ENCODE data around the gene SNAP47. TPM values are rescaled to one million over a fixed set of nuclear protein-coding genes. Genes with fewer than 3 reads are reported as not detected.

SNAP47 gene
- total and polyA plus RNA-seq, 2 donors (not counting 3 experiments of a cell fraction or from before 2014, with no cell fraction given) = 24.0 to 32.7 TPM

DNA sequence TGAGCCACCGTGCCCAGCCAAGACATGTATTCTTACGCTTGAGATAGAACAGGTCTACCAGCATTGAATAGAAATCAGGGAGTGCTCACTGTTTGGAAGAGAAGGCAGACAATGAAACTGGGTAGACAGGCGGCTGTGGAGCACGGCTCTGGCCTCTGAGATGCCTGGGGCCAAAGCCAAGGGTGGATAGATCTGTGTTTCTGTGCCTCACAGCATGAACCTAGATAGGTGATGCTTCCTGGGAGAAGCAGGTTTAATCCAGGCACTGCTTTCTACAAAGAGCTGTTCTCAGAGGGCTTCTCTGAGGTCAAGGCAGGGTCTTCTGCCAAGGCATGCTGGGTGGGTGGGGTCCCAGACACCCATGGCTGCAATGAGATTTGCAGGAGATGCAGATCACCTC, 55.6 kb downstream of the SNAP47 start:
- FAIRE-seq (no peak), DNase-seq (ENCODE audit: low read depth, low spot score) (no peak)
- Histone ChIP-seq H2AFZ (ENCODE audit: low read depth, low read length) (no peak overlapping the region), H3K36me3 (ENCODE audit: control insufficient read depth in 2 of 2, extremely low read depth in 1 of 2, insufficient read depth in 2 of 2, low read length in 2 of 2) (no peaks in the 10 kb centered on the region), H3K27ac (ENCODE audit: insufficient read depth, low read depth, low read length) (no peak overlapping the region), H3K27me3 (ENCODE audit: control insufficient read depth in 2 of 2, insufficient read depth in 2 of 2, low read length in 2 of 2) (no peaks in the 10 kb centered on the region), H4K20me1 (replicated peaks; ENCODE audit: control insufficient read depth, extremely low read depth, insufficient read depth, low read length) (no peaks in the 10 kb centered on the region), H3K4me1 (ENCODE audit: control insufficient read depth, extremely low read depth, insufficient read depth, low read length) (peaks cover 9% of the 10 kb centered on the region), H3K79me2 (ENCODE audit: control insufficient read depth, insufficient read depth, low read length) (no peaks in the 10 kb centered on the region), H3K9me1 (replicated peaks; ENCODE audit: control insufficient read depth, extremely low read depth, insufficient read depth, low read length) (no peaks in the 10 kb centered on the region), H3K9ac (replicated peaks; ENCODE audit: extremely low read depth, insufficient read depth, low read length) (no peak overlapping the region), H3K9me3 (replicated peaks; ENCODE audit: control insufficient read depth, insufficient read depth, low read length) (no peaks in the 10 kb centered on the region), H3K4me2 (ENCODE audit: insufficient read depth, low read length) (no peak overlapping the region), H3K4me3 (replicated peaks in 1 of 3; ENCODE audit: insufficient read depth in 1 of 3, low read depth in 1 of 3, low read length in 3 of 3) (no peak overlapping the region)
- CTCF ChIA-PET = no interaction called here
- TF ChIP-seq POLR2AphosphoS5 (IDR thresholded peaks at IDR 0.05; ENCODE audit: insufficient read depth, low read depth, low read length) = no peak
- TF ChIP-seq GATA2 (IDR thresholded peaks at IDR 0.05; ENCODE audit: insufficient read depth, insufficient read length, low read depth, low read length) = no peak
- no peak for TF ChIP-seq FOS (IDR thresholded peaks at IDR 0.05; ENCODE audit: borderline replicate concordance, insufficient read depth, low read length)
- TF ChIP-seq EZH2 (IDR thresholded peaks at IDR 0.05; ENCODE audit: borderline replicate concordance, low read depth, low read length, severe bottlenecking) = no peak
- TF ChIP-seq, protein P1, sequence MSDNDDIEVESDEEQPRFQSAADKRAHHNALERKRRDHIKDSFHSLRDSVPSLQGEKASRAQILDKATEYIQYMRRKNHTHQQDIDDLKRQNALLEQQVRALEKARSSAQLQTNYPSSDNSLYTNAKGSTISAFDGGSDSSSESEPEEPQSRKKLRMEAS (IDR thresholded peaks at IDR 0.05; ENCODE audit: insufficient read depth, insufficient read length) = no peak
- TF ChIP-seq POLR2A (IDR thresholded peaks at IDR 0.05; ENCODE audit: low read depth, low read length) = no peak
- TF ChIP-seq JUN (IDR thresholded peaks at IDR 0.05; ENCODE audit: borderline replicate concordance, insufficient read depth, insufficient read length, low read depth) = no peak
- BruUV-seq (replicated peaks) = no TSS peak
- POLR2A ChIA-PET = no interaction called here
- dilution Hi-C loops (cut with MboI; ENCODE audit: extremely low pct_ligation_motif_present, low sequenced_read_pairs) (no loop called here), intact Hi-C loops (cut with micrococcal nuclease) (no loop called here)

DNA sequence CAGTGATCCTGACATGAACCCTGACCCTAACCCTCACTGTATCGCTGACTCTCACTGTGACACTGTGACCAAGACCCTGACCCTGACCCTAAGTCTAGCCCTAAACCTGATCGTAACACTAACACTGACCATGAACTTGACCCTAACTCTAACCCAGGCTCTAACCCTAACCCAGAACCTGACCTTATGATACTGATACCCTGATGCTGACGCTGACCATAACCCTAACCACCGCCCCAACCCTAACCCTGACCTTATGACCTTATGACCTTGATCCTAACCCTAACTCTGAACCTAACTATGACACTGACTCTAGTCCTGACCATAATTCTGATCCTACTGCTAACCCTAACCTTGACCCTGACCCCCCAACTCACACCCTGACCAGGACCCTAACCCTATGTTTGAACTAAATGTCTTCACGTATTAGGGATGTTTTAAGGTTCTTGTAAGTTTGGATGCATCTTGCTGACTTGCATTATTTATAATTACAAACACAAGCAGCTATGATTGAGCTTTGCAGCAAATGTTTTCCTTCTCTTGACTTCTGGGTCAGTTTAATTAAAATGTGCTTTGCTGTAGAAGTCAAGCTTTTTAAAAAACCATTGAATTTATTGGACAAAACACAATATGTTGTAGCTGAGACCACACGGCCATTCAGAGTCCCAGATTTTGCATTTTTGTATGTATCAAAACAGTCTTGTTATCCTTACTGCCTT, 56.3 kb downstream of the SNAP47 start:
- H3K27me3 ChIP-seq (ENCODE audit: control insufficient read depth in 2 of 2, insufficient read depth in 2 of 2, low read length in 2 of 2) = no peaks in the 10 kb centered on the region

More for the DNA sequence above, 56.3 kb downstream of the SNAP47 start:
- H3K4me2 ChIP-seq (ENCODE audit: insufficient read depth, low read length) = no peak overlapping the region
- H3K9me1 ChIP-seq (replicated peaks; ENCODE audit: control insufficient read depth, extremely low read depth, insufficient read depth, low read length) = no peaks in the 10 kb centered on the region
- peaks cover 9% of the 10 kb centered on the region for H3K4me1 ChIP-seq (ENCODE audit: control insufficient read depth, extremely low read depth, insufficient read depth, low read length)
- no peak overlapping the region for H3K4me3 ChIP-seq (replicated peaks in 1 of 3; ENCODE audit: insufficient read depth in 1 of 3, low read depth in 1 of 3, low read length in 3 of 3)
- dilution Hi-C loops (cut with MboI; ENCODE audit: extremely low pct_ligation_motif_present, low sequenced_read_pairs) = no loop called here
- H3K27ac ChIP-seq (ENCODE audit: insufficient read depth, low read depth, low read length) = no peak overlapping the region
- no peaks in the 10 kb centered on the region for H3K9me3 ChIP-seq (replicated peaks; ENCODE audit: control insufficient read depth, insufficient read depth, low read length)
- ChIA-PET POLR2A (no interaction called here), CTCF (no interaction called here)
- intact Hi-C loops (cut with micrococcal nuclease) = no loop called here
- H3K36me3 ChIP-seq (ENCODE audit: control insufficient read depth in 2 of 2, extremely low read depth in 1 of 2, insufficient read depth in 2 of 2, low read length in 2 of 2) = no peaks in the 10 kb centered on the region
- H4K20me1 ChIP-seq (replicated peaks; ENCODE audit: control insufficient read depth, extremely low read depth, insufficient read depth, low read length) = no peaks in the 10 kb centered on the region
- no peak overlapping the region for H2AFZ ChIP-seq (ENCODE audit: low read depth, low read length)
- no peaks in the 10 kb centered on the region for H3K79me2 ChIP-seq (ENCODE audit: control insufficient read depth, insufficient read depth, low read length)
- FAIRE-seq = no peak
- no TSS peak for BruUV-seq (replicated peaks)
- DNase-seq (ENCODE audit: low read depth, low spot score) = no peak
- no peak overlapping the region for H3K9ac ChIP-seq (replicated peaks; ENCODE audit: extremely low read depth, insufficient read depth, low read length)
- TF ChIP-seq CTCF (IDR thresholded peaks at IDR 0.05; ENCODE audit: extremely low read depth in 1 of 2, insufficient read depth in 1 of 2, low read depth in 1 of 2, low read length in 2 of 2) = no peak
- no peak for TF ChIP-seq JUN (IDR thresholded peaks at IDR 0.05; ENCODE audit: borderline replicate concordance, insufficient read depth, insufficient read length, low read depth)
- TF ChIP-seq POLR2A (IDR thresholded peaks at IDR 0.05; ENCODE audit: low read depth, low read length) = no peak
- TF ChIP-seq EZH2 (IDR thresholded peaks at IDR 0.05; ENCODE audit: borderline replicate concordance, low read depth, low read length, severe bottlenecking) = no peak
- TF ChIP-seq FOS (IDR thresholded peaks at IDR 0.05; ENCODE audit: borderline replicate concordance, insufficient read depth, low read length) = no peak
- no peak for TF ChIP-seq GATA2 (IDR thresholded peaks at IDR 0.05; ENCODE audit: insufficient read depth, insufficient read length, low read depth, low read length)
- no peak for TF ChIP-seq MYC (IDR thresholded peaks at IDR 0.05; ENCODE audit: low read depth, low read length)
- TF ChIP-seq POLR2AphosphoS5 (IDR thresholded peaks at IDR 0.05; ENCODE audit: insufficient read depth, low read depth, low read length) = no peak
- TF ChIP-seq, protein P1 (IDR thresholded peaks at IDR 0.05; ENCODE audit: insufficient read depth, insufficient read length) = no peak

Measured in endothelial cell of umbilical vein (primary cell).